ENCODE results near the gene PTPN14. TPM values are rescaled to one million over a fixed set of nuclear protein-coding genes. Genes with fewer than 3 reads are reported as not detected.

PTPN14 gene
- total and polyA plus RNA-seq, 2 of the 8 experiments (the other 6 are each of a cell fraction or from before 2014, with no cell fraction given) = 14.4 to 93.6 TPM

GRCh38 chr1:214586621-214587020 is 35.2 kb upstream of the PTPN14 start:
- 78% methylated on average over 3 of the region's 3 CpGs; no CpG with 5 or more reads in 1 of the 2 experiments for WGBS, 2 experiments (ENCODE audit: extremely low coverage in 1 of 2, insufficient coverage in 1 of 2, insufficient read length in 1 of 2, insufficient replicate concordance in 2 of 2, low coverage in 1 of 2, low lambda C conversion rate in 2 of 2, missing lambda C conversion rate in 1 of 2)
- no peak overlapping the region for H2BK20ac ChIP-seq (ENCODE audit: low read length)
- H3K79me2 ChIP-seq (ENCODE audit: control insufficient read depth in 1 of 2, insufficient read depth in 2 of 2, low read length in 2 of 2) = no peaks in the 10 kb centered on the region
- no peak overlapping the region for H3K4ac ChIP-seq (replicated peaks; ENCODE audit: insufficient read length, low read depth, low read length)
- no peak overlapping the region for H2BK5ac ChIP-seq (ENCODE audit: low read depth, low read length)
- H4K8ac ChIP-seq (ENCODE audit: extremely low read depth, insufficient read depth, low read length) = no peak overlapping the region
- H3K14ac ChIP-seq (ENCODE audit: insufficient read length) = no peak overlapping the region
- no peak overlapping the region for H3K56ac ChIP-seq (replicated peaks; ENCODE audit: insufficient read length, low read depth, low read length)
- no peaks in the 10 kb centered on the region for H3K36me3 ChIP-seq (ENCODE audit: control insufficient read depth in 2 of 4, insufficient read depth in 4 of 4, low read length in 3 of 4)
- no peak overlapping the region for H3K9ac ChIP-seq (replicated peaks in 1 of 4; ENCODE audit: extremely low read depth in 1 of 4, low read depth in 3 of 4, low read length in 3 of 4)
- H3K18ac ChIP-seq (ENCODE audit: extremely low read depth, low read length) = no peak overlapping the region
- no peak overlapping the region for H2BK120ac ChIP-seq (replicated peaks; ENCODE audit: low read depth, low read length)
- no peaks in the 10 kb centered on the region for H3K9me3 ChIP-seq (ENCODE audit: insufficient read depth in 2 of 2, low read depth in 1 of 2, low read length in 1 of 2)
- TF ChIP-seq TAF1 (IDR thresholded peaks at IDR 0.05; ENCODE audit: low read depth, low read length) (no peak), RXRA (IDR thresholded peaks at IDR 0.05; ENCODE audit: insufficient read depth, low read depth, low read length) (no peak), CBX8 (IDR thresholded peaks at IDR 0.05; ENCODE audit: borderline replicate concordance, low read depth, low read length) (no peak), POU5F1 (IDR thresholded peaks at IDR 0.05; ENCODE audit: low read depth, low read length) (no peak), CTCF (IDR thresholded peaks at IDR 0.05; ENCODE audit: control extremely low read depth in 1 of 3, insufficient read depth in 1 of 3, low read depth in 1 of 3, low read length in 3 of 3) (no peak), NANOG (IDR thresholded peaks at IDR 0.05; ENCODE audit: insufficient read depth, low read depth, low read length, poor library complexity, severe bottlenecking) (no peak), RBBP5 (IDR thresholded peaks at IDR 0.05; ENCODE audit: borderline replicate concordance, low read depth, low read length) (no peak), CTBP2 (IDR thresholded peaks at IDR 0.05; ENCODE audit: borderline replicate concordance, insufficient read depth, insufficient read length, low read length) (no peak), CBX5 (IDR thresholded peaks at IDR 0.05; ENCODE audit: low read depth, low read length) (no peak), NRF1 (IDR thresholded peaks at IDR 0.05; ENCODE audit: low read depth, low read length) (no peak), CHD1 (IDR thresholded peaks at IDR 0.05; ENCODE audit: low read depth, low read length) (no peak)
- peaks cover 3 to 9% (median 6%) of the 10 kb centered on the region in 4 experiments; a peak in 5 of 7 replicates for H3K4me1 ChIP-seq (replicated peaks in 1 of 4; ENCODE audit: control insufficient read depth in 3 of 4, insufficient read depth in 4 of 4, low read length in 3 of 4)
- POLR2A ChIA-PET (ENCODE audit: partially characterized antibody) = interaction anchor here (3.8 kb wide), 1 partner anchor 35 kb away, joined by 19 read pairs; the partner anchor contains the start of gene PTPN14
- H3K23me2 ChIP-seq (ENCODE audit: low read depth, low read length) = no peaks in the 10 kb centered on the region
- H3K27me3 ChIP-seq (replicated peaks in 1 of 4; ENCODE audit: control insufficient read depth in 3 of 4, extremely low read depth in 1 of 4, insufficient read depth in 3 of 4, low read length in 3 of 4) = no peaks in the 10 kb centered on the region
- FAIRE-seq (no peak), DNase-seq (ENCODE audit: low read depth in 1 of 2, low spot score in 2 of 2) (no peak)
- H2AK5ac ChIP-seq (ENCODE audit: low read depth, low read length) = no peak overlapping the region
- no peak overlapping the region for H3K27ac ChIP-seq (ENCODE audit: low read depth, low read length)
- no peak overlapping the region for H2BK12ac ChIP-seq (ENCODE audit: low read depth, low read length)
- H4K5ac ChIP-seq (ENCODE audit: insufficient read length, low read depth, low read length) = no peak overlapping the region
- H3K4me3 ChIP-seq (ENCODE audit: extremely low read depth in 1 of 4, insufficient read depth in 2 of 4, low read depth in 3 of 4, low read length in 4 of 4) = no peak overlapping the region
- no peak overlapping the region for H2AFZ ChIP-seq (ENCODE audit: low read length)
- no peaks in the 10 kb centered on the region; the same call in 1 of the 2 replicates for H3K79me1 ChIP-seq (ENCODE audit: low read depth, low read length)
- no peak overlapping the region for H4K91ac ChIP-seq (replicated peaks; ENCODE audit: insufficient read length, low read length)
- H3K23ac ChIP-seq (ENCODE audit: insufficient read length) = no peak overlapping the region
- no peaks in the 10 kb centered on the region for H4K20me1 ChIP-seq (replicated peaks in 1 of 2; ENCODE audit: control insufficient read depth in 1 of 2, insufficient read depth in 2 of 2, low read length in 2 of 2)
- H2BK15ac ChIP-seq (ENCODE audit: low read length) = no peak overlapping the region
- CTCF ChIA-PET (ENCODE audit: partially characterized antibody) = interaction anchor here (0.5 to 18.8 kb wide), 20 partner anchors 7 to 375 kb away, joined by 3 to 445 read pairs (median 4); partner anchors contain the start of gene PTPN14
- no peak overlapping the region for H3K4me2 ChIP-seq (ENCODE audit: insufficient read depth in 1 of 2, low read depth in 2 of 2, low read length in 2 of 2)
